SU-DHL-6 (cell line): ENCODE results near the gene PTPN14.

Experiments
- CTCF ChIP-seq: fragments of 200-600 bp; sonication (generic); IDR thresholded peaks from one replicate; pipeline ENCODE4 v1.5.1; 2017; ENCODE audit warnings: antibody characterized with exemption, mild to moderate bottlenecking, low read length, moderate library complexity; ENCODE audit not compliant: insufficient read depth, poor library complexity, severe bottlenecking
- EZH2phosphoT487 ChIP-seq: fragments of 200-600 bp; sonication (generic), shearing (Covaris generic); conservative IDR thresholded peaks from 2 replicates; pipeline ENCODE4 v1.6.1; 2018; ENCODE audit warnings: mild to moderate bottlenecking, antibody characterized with exemption, low read length, moderate library complexity, mixed read lengths

DNA sequence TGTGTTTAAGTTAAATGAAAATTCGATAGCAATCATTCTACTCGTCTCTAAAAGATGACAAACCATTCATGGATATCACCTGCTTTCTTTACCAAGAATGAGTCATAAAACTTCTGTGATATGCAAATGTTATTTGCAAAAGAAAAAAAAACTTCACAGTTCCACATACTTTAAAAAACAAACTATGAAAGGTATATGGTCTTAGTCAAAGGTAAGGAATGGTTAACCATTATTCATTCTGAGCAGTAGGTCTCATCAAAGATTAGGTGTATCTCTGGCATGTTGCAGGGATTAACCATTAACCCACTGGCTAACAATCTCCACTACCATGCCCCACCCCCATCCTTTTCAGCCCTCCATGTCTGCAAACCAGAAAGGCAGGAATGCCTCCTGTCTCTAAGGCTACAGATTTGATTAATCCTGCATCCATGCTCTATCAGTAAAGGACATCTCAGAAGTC is 44.4 kb downstream of the PTPN14 start:
- TF ChIP-seq CTCF (no peak), EZH2phosphoT487 (no peak)
